HG03097 (cell line): Measurements from ENCODE around the gene CORO1A.
"Not testable (repeated sequence)": the region's sequence is repeated elsewhere in the genome, so short reads cannot be mapped to it uniquely, and the experiment has no call there.

Source experiments
- ATAC-seq: cut with Tn5 transposase; IDR thresholded peaks from one replicate; pipeline ENCODE4 v1.9.1; 2021; ENCODE audit not compliant: unreplicated experiment, low FRiP score

CORO1A gene

DNA sequence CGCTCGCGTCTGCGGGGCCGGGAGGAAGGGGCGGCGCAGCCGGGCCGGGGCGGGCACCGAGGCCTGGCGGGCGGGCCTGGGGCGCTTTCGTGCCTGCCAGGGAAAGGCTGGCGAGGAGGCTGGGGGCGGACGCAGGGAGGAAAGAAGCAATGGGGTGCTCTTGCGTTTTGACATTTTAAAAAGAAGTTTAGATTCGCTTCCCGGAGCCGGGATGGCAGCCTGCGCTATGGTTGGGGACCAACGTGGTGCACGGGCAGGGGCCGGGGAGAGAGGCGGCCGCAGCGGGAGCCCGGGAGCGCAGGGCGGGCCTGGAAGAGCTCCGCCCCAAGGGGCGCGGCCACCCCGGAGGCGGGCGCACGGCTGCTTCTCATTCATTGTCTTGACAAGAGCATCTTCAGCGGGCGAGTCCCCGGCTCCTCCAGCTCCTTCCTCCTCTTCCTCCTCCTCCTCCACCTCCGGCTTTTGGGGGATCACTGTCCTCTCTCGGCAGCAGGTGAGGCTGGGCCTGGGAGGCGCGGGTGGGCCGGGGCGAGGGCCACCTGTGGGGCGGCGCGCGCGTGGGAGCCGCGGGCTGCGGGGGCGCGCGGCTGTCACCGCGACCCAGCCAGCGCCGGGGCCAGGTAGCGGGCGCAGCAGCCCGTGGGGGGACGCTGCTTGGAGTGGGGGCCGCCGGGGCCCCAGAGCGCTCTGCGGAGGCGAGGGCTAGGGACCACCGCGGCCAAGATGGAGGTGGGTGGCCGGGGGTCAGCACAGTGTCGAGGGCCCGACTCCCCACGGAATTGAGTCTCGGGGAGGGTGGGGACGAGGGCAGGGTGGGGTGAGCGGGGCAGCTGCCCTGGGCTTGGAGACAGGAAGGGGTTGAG is at the start of gene CORO1A:
CORO1A (plus strand) TSS at position 370 of the 863 bp plus-strand sequence. CDS start 1,608 bp downstream, outside the sequence.
- peak; percentile 45 for ATAC-seq

DNA sequence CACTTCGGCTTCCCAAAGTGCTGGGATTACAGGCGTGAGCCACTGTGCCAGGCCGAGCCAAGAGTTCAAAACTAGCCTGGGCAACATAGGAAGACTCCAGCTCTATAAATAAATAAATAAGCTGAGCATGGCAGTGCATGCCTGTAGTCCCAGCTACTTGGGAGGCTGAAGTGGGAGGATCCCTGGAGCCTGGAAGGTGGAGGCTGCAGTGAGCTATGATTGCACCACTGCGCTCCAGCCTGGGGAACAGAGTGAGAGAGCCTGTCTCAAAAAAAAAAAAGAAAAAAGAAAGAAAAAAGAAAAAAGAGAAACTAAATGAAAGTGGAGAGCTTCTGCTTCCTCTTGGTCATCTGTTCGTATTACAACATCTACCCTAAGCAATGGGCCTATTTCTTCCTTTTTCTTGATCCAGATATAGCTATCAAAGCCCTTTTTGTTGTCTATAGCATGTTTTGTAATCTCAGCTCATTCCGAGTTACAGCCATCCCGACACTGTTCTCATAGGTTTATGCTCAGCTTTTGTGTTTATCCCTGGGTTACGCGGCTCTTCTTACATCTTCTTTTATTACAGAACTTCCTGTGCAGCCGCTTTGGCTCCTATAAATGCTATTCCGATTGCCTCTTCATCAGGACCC is 46.3 kb upstream of the CORO1A start:
- no peak for ATAC-seq

DNA sequence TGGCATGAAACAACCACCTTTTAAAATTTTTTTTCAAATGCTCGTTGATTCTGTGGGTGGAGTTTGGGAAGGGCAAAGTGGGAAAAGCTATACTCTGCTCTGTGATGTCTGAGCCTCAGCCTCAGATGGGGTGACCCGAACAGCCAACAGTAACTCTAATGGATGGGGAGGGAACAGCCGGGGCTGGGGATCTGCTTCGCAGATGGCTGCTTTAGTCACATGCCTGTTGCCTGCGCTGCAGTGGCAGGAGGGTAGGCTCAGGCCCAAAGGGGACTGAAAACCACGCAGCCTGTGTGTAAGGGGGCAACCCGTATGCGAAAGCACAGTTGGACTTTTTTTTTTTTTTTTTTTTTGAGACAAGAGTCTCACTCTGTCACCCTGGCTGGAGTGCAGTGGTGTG is 45.5 kb upstream of the CORO1A start:
- no peak for ATAC-seq

DNA sequence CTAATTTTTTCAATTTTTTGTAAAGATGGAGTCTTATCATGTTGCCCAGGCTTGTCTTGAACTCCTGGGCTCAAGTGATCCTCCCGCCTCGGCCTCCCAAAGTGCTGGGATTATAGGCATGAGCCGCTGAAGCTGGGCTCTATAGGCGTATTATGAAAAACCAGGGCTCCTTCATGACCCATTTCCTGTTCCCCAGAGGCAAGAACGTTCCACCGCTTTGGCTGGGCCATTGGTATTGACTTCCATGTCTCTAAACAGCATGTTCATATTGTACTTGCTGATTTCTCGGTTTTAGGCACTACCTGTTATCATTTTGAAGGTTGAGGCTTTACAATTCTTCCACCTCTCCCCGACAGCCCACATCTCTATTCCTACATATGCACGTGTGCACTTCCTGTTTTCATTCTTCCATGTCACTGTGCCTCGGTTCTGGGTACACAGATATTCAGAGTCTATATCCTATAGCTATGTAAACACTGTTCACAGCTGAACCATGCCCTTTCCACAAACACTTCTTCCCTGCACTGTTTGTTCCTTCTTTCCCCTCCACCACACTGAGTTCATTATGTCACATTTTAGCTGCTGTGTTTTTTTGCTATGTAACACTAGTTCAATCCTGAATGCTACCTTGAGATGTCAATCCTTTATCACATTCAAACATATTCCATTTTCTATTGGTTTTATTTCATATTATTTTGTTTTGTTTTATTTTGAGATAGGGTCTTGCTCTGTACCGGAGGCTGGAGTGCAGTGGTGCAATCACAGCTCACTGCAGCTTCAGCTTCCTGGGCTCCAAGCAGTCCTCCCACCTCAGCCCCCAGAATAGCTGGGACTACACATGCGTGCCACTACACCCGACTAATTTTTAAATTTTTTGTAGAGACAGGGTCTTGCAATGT is 43.6 kb upstream of the CORO1A start:
- ATAC-seq, result no peak

DNA sequence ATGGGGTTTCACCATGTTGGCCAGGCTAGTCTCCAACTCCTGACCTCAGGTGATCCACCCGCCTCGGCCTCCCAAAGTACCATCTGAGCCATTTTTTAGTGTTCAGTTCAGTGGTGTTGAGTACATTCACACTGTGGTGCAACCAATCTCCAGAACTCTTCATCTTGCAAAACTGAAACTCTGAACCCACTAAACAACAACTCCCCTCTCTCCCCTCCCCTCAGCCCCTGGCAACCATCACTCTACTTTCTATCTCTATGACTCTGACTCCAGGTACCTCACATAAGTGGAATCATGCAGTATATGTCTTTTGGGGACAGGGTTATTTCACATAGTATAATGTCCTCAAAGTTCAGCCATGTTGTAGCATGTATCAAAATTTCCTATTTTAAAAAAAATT is 41.7 kb upstream of the CORO1A start:
- ATAC-seq, result no peak

DNA sequence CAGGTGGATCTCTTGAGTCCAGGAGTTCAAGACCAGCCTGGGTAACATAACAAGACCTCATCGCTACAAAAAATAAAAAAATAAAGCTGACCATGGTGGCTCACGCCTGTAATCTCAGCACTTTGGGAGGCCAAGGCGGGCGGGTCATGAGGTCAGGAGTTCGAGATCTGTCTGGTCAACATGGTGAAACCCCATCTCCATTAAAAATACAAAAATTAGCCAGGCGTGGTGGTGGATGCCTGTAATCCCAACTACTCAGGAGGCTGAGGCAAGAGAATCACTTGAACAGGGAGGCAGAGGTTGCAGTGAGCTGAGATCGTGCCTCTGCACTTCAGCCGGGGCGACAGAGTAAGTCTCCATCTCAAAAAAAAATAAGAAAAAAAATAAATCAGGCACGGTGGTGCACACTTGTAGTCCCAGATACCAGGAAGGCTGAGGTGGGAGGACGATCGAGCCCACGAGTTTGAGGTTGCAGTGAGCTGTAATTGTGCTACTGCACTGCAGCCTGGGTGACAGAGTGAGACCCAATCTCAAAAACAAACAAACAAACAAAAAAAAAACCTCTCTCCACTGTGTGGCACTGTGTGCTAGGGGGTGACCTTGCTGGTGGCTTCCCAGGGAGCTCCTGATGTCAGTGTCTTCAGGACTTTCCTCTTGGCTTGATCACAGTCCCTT is 40.6 kb upstream of the CORO1A start:
- no peak for ATAC-seq

DNA sequence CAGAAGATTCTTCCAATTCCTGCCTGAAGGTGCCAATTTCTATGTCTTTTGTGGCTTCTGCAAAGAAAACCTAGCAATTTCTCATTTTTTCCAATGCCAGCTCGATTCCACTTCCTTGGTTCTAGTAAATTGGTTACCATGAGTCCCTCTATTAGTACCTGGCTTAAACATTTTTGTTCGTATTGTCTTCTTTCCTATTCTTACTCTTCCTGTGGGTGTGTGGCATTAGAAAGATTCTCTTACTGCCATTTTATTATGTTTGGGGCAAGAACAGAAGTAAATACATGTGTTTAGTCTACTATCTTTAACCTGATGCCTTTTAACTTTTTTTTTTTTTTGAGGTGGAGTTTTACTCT is 40.1 kb upstream of the CORO1A start:
- no peak for ATAC-seq

DNA sequence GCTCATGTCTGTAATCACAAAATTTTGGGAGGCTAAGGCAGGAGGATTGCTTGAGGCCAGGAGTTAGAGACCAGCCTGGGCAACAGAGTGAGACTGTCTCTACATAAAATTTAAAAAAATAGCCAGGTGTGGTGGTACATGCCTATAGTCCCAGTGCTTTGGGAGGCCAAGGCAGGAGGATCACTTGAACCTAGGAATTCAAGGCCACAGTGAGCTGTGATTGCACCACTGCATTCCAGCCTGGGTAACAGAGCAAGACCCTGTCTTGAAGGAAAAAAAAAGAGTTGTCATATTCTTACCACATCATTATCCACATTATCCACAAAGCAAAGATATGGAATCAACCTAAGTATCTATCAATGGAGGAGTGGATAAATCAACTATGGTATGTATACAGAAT is 39.4 kb upstream of the CORO1A start:
- ATAC-seq, result no peak

DNA sequence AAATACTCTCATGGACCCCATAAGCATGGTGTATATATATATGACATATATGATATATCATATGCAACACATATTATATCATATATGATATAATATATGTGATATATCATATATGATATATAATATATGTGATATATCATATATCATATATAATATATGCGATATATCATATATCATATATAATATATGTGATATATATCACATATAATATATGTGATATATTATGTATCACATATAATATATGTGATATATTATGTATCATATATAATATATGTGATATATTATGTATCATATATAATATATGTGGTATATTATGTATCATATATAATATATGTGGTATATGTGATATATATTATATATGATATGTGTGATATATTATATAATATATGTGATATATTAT is 38.5 kb upstream of the CORO1A start:
- ATAC-seq, result no peak

DNA sequence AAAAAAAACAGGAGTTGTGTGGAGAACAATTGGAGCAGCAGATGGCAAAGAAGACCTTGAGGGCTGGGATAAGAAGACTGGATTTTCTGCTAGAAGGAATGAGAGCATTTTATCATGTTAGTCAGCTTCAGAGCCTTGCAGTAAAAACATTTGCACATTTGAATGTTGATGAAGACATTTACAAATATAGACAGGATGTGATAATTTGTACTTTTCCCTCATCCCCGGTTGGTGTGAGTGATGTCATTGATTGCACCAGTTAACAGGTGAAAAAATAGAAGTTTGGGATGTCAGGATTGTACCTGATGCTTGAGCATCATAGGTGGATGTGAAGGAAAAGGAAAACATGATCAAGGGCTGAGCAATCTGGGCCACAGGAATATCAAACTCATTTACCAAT is 37.7 kb upstream of the CORO1A start:
- no peak for ATAC-seq

DNA sequence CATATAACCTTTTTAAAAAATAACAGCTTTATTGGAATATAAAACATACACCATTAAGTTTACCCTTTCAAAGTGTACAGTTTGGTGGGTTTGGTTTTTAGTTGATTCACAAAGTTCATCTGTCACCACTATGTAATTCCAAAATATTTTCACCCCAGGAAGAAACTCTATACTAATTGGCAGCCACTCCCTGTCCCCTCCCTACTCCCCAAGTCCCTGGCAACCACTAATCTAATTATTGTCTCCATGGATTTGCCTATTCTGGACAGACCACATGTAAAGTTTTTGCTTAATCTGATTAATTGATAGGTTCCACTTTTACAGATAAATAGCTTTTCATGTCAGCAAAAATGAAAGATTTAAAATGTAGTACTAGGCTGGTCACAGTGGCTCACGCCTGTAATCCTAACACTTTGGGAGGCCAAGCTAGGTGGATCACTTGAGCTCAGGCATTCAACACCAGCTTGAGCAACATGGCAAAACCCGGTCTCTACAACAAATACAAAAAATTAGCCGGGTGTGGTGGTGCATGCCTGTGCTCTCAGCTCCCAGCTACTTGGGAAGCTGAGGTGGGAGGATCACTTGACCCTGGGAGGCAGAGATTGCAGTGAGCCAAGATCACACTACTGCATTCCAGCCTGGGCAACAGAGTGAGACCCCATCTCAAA is 35.4 kb upstream of the CORO1A start:
- ATAC-seq, result no peak

DNA sequence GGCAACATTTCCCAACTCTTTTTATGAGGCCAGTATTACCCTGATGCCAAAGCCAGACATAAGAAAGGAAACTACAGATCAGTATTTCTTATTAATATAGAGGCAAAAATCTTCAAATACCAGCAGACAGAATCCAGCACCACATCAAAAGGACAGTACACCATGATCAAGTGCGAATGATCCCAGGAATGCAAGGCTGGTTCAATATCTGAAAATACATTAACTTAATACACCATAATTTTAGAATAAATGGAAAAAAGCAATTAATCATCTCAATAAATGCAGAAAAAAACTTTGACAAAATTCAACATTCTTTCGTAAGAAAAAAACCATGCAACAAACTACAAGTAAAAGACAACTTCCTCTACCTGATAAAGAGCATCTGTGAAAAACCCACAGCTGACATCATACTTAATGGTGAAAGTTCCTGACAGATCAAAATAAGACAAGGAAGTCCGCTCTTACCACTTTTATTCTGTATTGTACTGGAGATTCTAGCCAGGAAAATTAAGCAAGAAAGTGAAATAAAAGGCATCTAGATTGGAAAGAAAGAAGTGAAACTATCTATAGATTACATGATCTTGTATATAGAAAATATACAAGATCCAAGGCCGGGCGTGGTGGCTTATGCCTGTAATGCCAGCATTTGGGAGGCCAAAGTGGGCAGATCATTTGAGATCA is 34.0 kb upstream of the CORO1A start:
- ATAC-seq, result no peak

DNA sequence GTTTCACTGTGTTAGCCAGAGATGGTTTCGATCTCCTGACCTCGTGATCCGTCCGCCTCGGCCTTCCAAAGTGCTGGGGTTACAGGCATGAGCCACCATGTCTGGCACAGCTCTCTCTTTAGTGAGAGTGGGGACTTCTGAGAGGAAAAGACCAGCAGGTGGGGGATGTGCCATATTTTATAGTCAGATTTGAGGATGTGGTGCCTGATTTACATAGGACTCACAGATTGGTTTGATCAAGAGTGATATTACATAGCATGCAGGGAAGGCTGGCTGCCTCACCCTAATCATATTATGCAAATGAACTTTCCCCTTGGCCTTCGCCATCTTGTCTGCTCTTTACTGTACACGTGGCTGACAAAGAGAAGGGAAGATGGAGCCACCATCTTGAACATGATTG is 32.3 kb upstream of the CORO1A start:
- no peak for ATAC-seq

DNA sequence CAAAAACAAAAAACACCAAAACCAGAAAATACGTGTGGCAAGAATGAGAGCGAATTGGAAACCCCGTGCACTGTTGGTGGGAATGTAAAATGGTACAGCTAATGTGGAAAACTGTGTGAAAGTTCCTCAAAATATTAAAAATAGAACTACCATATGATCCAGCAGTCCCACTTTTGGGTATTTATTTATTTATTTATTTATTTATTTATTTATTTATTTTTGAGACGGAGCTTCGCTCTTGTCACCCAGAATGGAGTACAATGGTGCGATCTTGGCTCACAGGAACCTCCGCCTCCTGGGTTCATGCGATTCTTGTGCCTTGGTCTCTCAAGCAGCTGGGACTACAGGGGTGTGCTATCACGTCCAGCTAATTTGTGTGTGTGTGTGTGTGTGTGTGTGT is 30.9 kb upstream of the CORO1A start:
- no peak for ATAC-seq

DNA sequence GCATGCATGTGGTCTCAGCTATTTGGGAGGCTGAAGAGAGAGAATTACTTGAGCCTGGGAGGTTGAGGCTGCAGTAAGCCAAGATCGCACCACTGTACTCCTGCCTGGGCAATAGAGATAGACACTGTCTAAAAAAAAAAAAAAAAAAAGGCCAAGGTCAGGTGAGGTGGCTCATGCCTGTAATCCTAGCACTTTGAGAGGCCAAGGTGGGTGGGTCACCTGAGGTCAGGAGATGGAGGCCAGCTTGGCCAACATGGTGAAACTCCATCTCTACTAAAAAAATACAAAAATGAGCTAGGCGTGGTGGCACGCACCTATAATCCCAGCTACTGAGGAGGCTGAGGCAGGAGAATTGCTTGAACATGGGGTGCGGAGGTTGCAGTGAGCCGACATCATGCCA is 28.2 kb upstream of the CORO1A start:
- ATAC-seq, result no peak

DNA sequence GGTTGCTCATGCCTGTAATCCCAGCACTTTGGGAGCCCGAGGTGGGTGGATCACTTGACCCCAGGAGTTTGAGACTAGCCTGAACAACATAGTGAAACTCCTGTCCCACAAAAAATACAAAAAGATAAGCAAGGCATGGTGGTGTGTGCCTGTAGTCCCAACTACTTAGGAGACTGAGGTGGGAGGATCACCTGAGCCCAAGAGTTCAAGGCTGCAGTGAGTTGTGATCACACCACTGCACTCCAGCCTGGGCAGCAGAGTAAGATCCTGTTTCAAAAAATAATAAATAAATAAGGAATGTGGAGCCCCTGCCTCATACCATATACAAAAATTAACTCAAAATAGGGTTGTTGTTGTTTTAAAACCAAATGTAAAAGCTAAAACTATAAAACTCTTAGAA is 26.2 kb upstream of the CORO1A start:
- ATAC-seq, result no peak

DNA sequence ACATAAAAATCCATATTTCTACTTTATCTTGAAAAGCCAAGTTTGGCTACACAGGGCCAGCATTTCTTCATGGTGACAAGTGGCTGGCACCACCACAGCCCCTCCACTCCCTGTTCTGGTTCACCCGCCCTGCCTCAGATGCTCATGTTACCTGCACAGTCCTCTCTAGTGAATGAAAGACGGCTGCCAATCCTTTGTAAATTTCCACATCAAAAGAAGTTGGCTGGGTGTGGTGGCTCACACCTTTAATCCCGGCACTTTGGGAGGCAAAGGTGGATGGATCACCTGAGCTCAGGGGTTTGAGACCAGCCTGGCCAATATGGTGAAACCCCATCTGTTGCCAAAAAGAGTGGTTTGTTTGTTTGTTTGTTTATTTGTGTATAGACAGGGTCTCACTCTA is 19.9 kb upstream of the CORO1A start:
- no peak for ATAC-seq

DNA sequence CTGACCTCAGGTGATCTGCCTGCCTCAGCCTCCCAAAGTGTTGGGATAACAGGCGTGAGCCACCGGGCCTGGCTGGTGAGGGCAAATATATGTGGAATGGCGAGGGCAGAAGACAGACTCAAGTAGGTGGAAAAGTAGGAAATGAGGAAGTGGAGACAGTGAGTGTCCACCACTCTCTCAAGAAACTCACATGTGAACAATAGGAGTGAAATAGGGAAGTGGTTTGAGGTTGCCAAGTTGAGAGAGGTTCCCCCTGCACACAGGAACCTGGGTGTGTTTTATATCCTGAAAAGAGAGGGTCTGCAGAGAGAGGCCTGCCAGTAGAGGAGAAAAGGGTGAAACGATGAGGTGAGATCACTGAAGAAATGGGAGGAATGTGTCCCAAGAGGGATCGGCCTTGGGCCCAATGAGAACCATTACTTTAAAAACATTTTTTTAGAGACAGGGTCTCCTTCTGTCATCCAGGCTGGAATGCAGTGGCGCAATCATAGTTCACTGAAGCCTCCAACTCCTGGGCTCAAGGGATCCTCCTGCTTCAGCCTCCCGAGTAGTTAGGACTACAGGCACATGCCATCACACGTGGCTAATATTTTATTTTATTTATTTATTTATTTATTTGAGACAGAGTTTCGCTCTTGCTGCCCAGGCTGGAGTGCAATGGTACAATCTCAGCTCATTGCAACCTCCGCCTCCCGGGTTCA is 17.1 kb upstream of the CORO1A start:
- no peak for ATAC-seq

DNA sequence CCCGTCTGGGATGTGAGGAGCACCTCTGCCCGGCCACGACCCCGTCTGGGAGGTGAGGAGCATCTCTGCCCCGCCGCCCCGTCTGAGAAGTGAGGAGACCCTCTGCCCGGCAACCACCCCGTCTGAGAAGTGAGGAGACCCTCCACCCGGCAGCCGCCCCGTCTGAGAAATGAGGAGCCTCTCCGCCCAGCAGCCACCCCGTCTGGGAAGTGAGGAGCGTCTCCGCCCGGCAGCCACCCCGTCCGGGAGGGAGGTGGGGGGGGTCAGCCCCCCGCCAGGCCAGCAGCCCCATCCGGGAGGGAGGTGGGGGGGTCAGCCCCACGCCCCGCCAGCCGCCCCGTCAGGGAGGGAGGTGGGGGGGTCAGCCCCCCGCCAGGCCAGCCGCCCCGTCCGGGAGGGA is 14.7 kb upstream of the CORO1A start:
- ATAC-seq, result not testable (repeated sequence)
